HG02885 (cell line): ENCODE results near the gene H6PD.
A peak's percentile ranks its signal among the peaks of the same experiment; 100 is the strongest.

Source experiments
- ATAC-seq: cut with Tn5 transposase; IDR thresholded peaks from one replicate; pipeline ENCODE4 v1.9.1; 2021; ENCODE audit warnings: mild to moderate bottlenecking; ENCODE audit not compliant: unreplicated experiment, poor library complexity

Gene H6PD

DNA sequence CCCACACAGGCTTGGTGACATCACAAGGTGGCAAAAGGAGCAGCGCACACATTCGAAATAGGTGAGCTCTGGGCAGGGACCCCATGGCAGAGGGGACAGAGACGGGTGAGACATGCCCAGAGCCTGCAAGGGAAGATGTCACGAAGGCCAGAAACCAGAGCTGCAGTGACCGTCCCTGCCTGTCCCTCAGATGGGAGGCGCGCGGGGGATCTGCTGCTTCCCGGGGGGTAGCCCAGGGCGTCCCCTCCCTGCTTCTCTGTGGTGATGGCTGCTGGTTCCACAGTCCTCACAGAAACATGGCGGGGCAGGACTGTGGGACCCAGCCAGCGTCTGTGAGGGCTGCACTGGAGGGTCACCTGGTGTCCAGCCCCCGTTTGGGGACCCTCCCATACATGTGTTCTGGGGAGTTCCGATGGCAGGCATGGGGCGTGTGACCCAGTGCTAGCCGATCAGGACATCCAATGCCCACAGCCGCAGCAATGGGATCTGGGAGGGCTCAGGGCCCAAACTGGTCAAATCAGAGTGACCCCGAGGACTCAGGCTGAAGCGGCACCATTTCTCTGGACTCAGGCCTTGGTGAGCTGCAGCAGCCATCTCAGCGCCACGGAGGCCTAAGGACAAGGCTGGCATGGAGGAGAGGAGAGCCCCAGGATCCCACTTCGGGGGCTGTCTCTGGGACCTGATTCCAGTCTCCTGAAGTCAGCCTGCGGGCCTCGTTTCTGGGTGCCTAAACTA, 37.5 kb downstream of the H6PD start:
- no peak for ATAC-seq

DNA sequence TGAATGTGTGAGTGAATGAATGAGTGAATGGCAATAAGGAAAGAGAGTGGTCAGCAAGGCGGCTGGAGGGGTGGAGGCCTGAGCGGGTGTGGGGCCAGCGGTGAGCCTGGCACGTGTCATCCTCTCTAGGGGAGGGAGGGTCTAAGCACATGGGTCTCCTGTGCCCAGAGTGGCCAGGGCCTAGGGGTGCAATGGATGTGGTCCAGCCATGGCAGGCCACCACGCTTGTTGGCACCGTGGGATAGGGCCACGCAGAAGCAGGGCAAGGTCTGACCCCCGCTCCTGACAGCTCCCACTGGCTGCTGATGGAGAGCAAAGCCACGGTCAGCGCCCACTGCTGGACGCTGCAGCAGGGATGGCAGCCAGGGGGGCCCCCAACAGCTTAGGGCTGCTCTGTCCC, 38.6 kb downstream of the H6PD start:
- no peak for ATAC-seq

DNA sequence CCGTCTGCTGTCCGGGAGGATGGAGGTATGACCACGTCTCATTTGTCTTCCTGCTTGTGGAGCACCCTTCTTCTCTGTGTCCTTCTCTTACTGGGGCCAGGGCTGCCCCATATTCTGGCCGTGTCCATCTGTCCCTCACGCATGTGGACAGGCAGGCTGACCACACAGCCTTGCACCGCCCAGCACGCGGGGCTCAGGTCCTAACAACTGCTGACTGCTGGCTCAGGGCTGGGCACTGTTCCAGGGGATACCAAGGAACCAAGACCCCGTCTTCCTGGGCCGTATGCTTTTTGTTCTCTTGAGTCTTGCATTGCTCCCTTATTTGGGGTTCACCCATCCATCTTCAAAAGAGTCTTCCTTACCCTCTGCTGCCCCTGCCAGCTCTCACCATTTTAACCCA, 40.6 kb downstream of the H6PD start:
- ATAC-seq: no peak

DNA sequence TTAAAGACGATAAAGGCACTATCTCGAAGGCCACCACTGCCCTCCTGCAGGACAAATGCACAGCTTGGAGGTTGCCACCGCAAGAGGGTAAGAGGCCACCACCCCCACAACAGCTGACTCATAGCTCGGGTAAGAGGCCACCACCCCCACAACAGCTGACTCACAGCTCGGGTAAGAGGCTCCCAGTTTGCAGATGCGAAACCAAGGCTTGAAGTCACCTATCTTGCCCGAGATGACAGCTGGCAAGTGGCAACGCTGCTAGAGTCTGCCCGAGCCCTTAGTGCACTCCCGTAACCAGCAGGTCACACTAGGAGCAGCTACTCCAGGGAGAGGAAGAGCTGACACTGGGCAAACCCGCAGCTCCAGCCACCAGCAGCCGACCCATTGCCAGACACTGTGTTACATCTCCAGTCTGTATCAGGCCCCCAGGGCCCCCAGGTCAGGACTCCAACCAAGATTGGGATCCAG, 41.0 kb downstream of the H6PD start:
- ATAC-seq: peak; percentile 70

DNA sequence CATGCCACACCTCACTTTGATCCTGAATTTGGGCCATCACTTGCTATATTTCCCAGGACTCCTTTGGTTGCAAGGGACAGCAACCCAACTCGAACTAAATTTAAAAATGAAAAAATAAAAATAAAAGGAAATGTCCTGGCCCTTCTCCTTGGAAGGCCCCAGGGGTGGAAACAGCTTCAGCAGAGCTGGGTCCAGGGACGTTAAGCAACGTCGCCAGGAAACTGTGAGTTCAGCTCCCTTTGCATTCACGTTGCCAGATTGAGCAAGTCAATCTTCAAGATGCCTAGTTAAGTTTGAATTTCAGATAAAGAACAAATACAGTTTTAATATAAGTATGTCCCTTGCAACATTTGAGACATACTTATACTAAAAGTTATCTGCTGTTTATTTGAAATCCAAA, 43.5 kb downstream of the H6PD start:
- ATAC-seq: no peak

DNA sequence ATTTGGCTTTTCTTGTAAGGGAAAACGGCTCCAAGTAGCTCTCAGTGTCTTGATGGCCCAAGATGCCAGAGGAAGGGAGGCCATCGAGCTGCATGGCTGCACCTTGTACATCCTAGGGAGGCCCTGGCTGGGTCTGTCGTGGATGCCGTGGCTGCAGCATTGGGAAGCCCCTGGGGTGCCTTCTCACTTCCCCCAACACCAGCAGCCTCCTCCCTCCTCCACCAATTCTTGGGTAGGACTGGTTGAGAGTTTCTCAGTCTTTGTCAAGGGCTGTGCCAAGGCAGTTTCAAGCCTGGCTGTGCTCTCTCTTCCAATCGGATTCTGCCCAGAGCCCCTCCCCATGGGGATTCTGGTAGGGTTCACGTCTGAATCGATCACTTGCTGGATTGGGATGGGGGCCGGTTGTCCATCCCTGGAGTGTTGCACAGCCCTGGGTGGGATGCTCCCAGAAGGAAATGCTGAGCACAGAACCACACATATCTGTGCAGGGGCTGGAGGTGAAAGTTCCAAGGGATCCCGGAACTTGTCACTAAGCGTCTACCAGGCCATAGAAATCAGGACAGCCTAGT, 44.1 kb downstream of the H6PD start:
- ATAC-seq: no peak

DNA sequence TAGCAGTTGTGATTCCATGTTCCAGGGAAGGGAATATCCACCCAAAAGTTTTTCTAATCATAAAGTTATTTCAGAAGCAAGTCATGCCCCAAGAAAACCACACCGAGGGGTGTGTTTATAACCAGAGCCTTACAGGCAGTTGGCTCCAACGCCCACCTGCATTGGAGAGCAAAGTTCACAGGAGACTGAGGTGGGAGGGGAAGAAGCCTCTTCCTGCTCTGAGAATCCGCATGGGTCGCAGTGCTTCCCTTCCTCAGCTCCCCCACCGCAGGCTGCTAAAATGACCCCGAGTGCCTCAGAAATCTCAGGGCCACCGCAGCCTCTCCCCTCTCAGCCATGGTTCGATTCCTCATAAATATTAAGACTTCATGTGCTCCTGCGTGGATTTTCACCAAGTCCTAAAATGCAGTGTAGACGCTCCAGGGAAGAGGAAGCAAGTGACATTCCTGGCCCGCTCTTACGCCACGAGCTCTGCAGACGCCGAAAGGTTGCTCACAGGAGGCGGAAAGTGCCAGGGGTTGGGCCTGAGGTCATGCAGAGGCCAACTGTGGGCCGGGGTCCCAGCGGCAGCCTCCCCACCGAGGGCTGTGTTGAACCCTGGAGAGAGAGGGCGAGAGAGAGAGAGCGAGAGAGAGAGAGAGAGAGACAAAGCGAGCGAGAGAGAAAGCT, 44.7 kb downstream of the H6PD start:
- no peak for ATAC-seq

DNA sequence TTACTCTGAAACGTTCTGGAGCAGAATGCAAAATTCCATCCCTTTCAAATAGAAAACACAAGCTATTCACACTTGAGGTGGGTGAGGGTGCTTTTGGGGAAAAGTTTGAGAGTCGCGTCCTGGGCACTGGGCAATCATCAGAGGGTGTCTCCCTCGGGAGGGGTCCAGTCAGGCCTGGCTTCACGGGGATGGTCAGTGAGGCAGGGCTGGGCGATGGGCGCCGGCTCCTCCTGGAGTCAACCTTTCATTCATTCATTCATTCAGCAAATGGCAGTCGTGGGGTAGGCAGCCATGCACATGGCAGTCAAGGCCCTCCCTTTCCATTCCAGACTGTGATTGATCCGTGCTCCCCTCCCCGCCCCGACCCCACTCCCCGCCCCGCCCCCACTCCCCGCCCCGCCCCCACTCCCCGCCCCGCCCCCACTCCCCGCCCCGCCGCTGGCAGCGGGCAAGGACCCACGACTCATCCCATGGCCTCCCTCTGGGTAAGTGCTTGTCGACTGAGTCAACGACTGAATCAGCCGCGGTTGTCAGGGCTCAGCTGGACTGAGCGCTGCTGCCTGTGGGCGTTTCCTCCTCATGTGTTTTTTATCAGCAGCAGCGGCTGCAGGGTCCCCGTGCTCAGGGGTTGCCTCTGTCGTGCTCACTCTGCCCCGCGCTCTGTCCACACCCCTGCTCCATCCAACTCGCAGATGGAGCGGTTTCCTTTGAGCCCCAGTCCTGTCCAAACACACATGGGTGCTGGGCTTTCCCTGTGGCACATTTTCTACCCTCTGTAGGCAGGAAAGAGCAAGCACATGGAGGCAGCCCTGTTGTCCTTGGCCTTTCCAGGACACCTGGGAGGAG, 45.7 kb downstream of the H6PD start:
- ATAC-seq: no peak

DNA sequence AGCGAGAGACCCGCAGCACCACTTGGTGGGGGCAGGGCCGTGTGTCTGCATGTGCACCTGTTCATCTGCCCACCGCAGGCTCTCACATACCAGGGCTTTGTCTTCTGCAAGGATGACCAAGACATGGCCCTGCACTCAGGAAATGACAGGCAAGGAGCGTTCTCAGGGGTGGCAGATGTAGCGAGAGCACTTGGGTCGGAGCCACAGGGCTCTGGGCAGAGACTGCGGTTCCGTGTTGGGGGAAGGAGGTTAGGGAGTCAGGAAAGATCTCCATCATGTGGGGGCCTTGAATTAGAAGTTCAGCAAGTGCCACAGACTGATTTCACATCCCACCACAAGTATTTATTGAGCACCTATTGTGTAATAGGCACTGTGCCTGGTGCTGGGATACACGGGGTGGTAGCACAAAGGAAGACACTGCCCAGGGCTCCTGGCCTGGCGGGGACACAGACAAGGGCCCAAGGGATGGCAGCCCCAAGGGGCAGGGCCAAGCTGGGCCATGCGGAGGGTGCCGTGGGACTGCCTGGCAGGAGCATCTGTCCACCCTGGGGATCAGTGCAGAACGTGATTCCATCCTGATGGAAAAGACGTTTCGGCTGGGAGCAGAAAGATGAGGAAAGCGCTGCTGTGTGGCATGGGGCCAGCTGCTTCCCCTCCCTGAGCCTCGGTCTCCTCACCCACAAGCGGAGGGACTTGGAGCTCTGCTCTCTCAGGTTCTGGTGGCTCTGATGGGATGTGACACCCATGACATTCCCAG, 46.7 kb downstream of the H6PD start:
- ATAC-seq: no peak

DNA sequence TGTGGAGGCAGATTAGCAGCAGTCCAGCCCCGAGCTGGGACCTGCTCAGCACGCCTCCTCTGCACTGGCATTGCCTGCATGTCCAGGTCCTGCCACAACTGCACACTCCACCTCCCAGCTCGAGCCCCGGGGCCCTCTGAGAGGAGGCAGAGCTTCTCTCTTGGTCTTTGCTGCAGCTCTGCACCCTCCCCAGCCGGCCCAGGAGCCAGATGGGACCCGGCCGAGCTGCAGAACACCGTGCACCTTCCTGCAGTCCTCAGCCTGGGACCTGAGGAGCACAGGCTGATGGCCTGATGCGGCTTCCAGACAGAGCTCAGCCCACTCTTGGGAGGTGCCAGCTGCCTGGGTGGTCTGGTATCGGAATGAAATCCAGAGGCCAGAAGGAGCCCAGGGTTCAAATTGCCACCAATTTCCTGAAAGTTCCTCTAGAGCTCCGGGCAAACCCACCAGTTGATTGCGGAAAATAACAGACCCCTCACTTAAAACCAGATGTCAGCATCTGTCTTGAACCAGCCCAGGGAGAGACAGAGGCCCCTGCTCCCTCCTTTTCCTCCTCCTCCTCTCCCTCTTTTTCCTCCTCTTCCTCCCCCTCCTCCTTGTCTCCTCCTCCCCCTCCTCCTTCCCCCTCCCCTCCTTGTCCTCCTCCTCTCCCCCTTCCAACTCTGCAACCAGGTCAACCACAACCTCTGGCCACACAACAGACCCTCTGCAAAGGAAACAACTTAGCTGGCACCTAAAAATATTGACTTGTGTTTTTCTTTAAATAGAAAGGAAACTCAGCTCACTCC, 47.5 kb downstream of the H6PD start:
- ATAC-seq: no peak

DNA sequence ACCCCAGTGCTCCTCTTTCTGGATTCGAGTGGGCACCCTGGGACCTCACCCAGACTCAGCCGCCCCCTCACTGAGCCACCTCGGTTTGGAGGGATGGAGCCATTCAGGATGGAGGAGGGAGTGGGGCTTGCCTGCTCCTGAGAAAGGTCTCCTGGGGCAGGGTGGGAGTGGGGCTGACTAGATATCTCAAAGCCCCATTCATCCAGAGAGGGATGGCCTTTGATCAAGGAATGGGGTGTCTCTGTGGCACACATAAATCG, 48.1 kb downstream of the H6PD start:
- no peak for ATAC-seq

DNA sequence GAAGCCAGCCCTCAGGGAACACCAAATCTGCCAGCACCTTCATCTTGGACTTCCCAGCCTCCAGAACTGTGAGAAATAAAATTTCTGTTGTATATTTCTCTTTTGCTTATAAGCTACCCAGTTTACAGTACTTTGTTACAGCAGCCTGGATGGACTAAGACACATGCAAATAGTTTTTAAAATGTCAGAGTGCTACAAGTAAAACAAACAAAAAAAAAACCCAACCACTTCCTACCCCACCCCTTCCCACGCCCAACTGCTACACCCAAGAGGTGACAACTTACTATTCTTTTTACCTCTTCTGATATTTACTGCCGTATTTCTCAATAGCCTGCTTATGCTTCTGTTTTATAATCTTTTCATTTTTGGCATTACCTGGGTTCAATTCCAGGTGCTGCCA, 49.5 kb downstream of the H6PD start:
- ATAC-seq: no peak

DNA sequence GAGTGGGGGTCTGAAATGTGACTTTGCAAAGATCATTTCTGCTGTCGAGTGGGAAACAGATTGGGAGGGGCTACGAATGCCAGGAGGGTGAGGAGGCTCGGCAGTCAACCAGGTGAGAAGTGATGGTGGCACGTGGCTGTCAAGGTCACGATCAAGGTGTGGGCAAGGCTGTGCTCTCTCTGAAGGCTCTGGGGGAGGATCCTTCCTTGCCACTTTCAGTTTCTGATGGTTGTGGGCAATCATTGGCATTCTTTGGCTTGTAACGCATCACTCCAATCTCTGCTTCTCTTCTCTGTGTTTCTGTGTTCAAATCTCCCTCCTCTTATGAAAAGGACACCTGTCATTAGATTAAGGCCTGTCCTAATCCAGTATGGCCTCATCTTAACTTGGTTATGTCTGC, 52.0 kb downstream of the H6PD start:
- ATAC-seq: no peak

DNA sequence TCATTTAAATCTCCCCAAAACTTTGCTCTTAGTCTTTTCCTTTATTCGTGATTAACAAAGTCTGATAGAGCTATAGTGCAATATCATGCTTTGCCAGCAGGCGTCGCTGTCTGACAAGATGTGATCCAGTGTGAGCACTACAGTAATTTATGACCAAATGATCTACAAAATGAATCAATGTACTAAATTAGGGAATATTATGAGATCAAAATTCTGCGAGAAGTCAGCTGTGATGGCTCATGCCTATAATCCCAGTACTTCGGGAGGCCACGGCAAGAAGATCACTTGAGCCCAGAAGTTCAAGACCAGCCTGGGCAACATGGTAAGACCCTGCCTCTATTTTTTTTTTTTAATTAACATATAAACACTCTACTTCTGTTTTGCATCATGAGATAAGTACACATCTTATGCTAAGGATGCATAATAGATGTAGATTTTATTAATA, 54.5 kb downstream of the H6PD start:
- ATAC-seq: no peak

DNA sequence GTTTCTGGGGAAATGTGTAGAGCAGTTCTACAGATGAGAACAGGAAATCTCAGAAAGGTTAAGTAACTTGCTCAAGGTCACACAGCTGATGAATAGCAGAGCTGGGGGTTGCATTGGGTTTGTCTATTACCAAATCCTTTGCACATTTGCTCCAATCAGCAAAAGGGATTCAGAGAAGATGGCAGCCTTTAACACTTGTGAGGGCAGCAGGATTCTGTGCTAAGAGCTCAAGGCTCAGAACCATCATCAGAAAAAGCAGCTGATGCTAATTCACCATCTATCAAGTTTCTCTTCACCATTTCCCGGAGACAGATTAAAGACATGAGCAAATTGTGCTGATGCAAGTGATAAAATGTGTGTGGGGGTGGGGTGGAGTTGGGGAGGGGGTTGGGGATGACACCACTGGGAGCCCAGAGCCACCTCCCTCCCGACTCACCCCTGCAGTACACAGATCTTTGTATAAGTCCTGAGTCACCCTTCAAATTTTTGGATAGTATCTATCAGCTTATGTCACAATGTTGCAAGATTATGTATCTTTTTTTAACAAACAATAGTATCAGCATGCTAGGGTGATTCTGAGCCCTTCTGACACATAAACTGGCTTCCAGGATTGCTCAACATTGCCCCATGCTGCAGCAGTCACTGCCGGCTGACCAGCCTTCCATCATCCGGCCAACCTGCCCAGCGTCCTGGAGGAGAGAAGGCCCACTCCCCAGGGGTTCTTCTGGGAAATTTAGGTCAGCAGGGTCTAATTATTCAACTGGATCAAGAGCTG, 55.3 kb downstream of the H6PD start:
- no peak for ATAC-seq

DNA sequence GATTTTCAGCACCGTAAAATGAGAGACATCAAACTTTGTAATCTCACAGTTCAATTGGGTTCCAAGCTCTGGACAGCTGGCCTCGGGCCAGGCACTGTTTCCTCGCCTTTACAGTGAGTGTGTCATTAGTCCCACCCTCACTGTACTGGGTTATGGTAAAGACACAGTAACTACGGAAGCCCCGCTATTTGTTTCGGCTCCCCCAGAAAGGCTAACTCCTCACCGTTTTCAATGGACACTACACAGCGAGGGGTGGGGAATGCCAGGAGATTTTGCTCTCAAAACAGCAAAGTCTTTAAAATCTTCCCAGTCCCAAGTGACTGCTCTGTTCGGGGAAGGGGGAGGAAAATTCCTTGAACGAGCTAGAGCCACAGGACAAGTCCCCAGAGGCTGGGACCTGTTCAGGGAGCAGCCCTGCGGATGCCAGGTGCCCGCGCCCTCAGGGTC, 57.4 kb downstream of the H6PD start:
- ATAC-seq: no peak

DNA sequence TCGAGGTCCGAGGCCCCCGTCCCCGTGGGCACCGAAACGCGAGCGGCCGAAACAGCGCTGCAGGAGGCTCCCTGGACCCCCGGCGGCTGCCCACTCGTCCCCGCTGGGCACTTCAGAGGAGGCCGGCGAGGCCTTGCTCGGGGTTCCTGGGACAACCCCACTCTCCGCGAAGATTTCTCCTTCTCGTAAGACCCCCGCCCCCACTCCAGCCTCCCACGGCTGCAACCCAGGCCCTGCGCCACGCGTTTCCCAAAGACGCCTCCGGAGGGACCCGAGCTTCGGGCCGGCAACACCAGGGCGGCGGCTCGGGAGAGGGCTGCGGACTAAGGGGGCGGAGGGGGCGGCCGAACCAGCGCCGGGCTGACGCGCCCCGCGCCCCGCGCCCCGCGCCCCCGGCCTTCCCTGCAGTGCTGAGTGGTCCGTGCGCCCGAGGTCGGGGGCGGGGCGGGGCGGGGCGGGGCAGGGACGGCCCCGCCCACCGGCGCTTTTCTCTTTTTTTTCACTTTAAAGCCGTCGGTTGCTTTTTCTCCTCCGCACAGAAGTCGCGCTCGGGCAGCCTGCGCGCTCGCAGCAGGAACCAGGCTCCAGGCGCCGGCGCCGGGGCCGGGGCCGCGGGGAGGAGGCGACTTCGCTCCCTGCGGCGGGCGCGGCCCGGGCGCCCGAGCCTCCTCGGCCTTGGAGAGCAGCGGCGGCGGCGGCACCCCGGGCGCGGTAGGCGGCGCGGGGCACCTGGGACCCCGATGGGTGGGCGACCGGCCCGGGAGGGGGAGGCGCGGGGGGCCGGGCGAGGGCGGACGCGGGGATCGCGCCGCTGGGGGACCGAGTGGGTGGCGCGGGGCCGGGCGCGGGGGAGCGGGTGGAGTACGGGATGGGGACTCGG, 58.0 kb downstream of the H6PD start, which contains the start of gene SPSB1:
SPSB1 (plus strand) TSS at position 534 of the 880 bp plus-strand sequence. CDS start 62,998 bp downstream, outside the sequence.
- peak; percentile 59 for ATAC-seq

DNA sequence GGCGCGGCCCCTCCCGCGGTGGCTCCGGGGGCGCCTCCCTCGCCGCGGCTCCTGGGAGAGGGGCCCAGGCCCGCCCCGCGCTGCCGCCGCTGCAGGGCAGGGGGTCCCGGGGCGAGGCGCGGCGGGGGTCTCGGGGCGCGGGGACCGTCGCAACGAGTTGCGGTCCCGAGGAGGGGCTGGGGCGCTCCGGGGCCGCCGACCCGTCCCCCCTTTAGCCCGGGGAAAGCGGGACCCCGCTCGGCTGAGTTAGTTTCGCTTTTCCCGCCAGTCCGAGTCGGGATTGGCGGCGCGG, 58.6 kb downstream of the H6PD start:
- peak; percentile 14 for ATAC-seq
